Stimulated activated CD4-positive, alpha-beta T cell treated with anti-CD3 and anti-CD28 coated beads, Interleukin-2, amount 100 ng/mL, for 48 hours (primary cell): Measurements from ENCODE around the gene SSBP2.
"Not testable (repeated sequence)": the region's sequence is repeated elsewhere in the genome, so short reads cannot be mapped to it uniquely, and the experiment has no call there.

Source experiments
- DNase-seq, 2 donors: peaks; one replicate each; pipeline ENCODE4 v3.0.0-alpha.2; 2020

SSBP2 gene

GRCh38 chr5:81726297-81726696 is 24.6 kb downstream of the SSBP2 start:
- DNase-seq, result no peak

- DNase-seq, result no peak
These were observed 26.3 kb downstream of the SSBP2 start for GRCh38 chr5:81724571-81724970.

GRCh38 chr5:81724108-81724507 is 26.8 kb downstream of the SSBP2 start:
- DNase-seq, result no peak

- no peak for DNase-seq
These were observed 29.8 kb downstream of the SSBP2 start for GRCh38 chr5:81721049-81721448.

- no peak for DNase-seq
These were observed 31.1 kb downstream of the SSBP2 start for GRCh38 chr5:81719743-81720345.

- no peak for DNase-seq
These were observed 32.6 kb downstream of the SSBP2 start for GRCh38 chr5:81718300-81718699.

- DNase-seq, result no peak
These were observed 33.0 kb downstream of the SSBP2 start for GRCh38 chr5:81717860-81718259.

- DNase-seq, result no peak
These were observed 33.7 kb downstream of the SSBP2 start for GRCh38 chr5:81717226-81717625.

- not testable (repeated sequence) for DNase-seq
These were observed 36.8 kb downstream of the SSBP2 start for GRCh38 chr5:81714076-81714475.

GRCh38 chr5:81708889-81709288 is 42.0 kb downstream of the SSBP2 start:
- no peak for DNase-seq

GRCh38 chr5:81703840-81704239 is 47.1 kb downstream of the SSBP2 start:
- DNase-seq, result no peak

GRCh38 chr5:81700166-81700565 is 50.7 kb downstream of the SSBP2 start:
- no peak for DNase-seq

GRCh38 chr5:81698813-81699212 is 52.1 kb downstream of the SSBP2 start:
- DNase-seq, result no peak

GRCh38 chr5:81696418-81697397 is 54.2 kb downstream of the SSBP2 start:
- DNase-seq, result no peak

GRCh38 chr5:81694726-81695125 is 56.2 kb downstream of the SSBP2 start:
- no peak for DNase-seq

- no peak for DNase-seq
These were observed 62.7 kb downstream of the SSBP2 start for GRCh38 chr5:81688215-81688614.

- no peak for DNase-seq
These were observed 63.6 kb downstream of the SSBP2 start for GRCh38 chr5:81687292-81687691.

- DNase-seq, result no peak
These were observed 65.4 kb downstream of the SSBP2 start for GRCh38 chr5:81685471-81685870.

GRCh38 chr5:81679885-81680284 is 71.0 kb downstream of the SSBP2 start:
- DNase-seq, result no peak

- DNase-seq, result no peak
These were observed 75.5 kb downstream of the SSBP2 start for GRCh38 chr5:81675420-81675819.

GRCh38 chr5:81665795-81666194 is 85.1 kb downstream of the SSBP2 start:
- DNase-seq, result no peak

- not testable (repeated sequence) for DNase-seq
These were observed 90.3 kb downstream of the SSBP2 start for GRCh38 chr5:81660624-81661023.

GRCh38 chr5:81657386-81657785 is 93.5 kb downstream of the SSBP2 start:
- no peak for DNase-seq

- no peak for DNase-seq
These were observed 94.1 kb downstream of the SSBP2 start for GRCh38 chr5:81656783-81657182.
